Hepatocyte (in vitro differentiated cells): ENCODE measurements around the gene AOX1. TPM values are rescaled to one million over a fixed set of nuclear protein-coding genes. Genes with fewer than 3 reads are reported as not detected.

Experiments used
- DNase-seq: peaks from one replicate; pipeline ENCODE4 v3.0.0-alpha.2; 2016; ENCODE audit warnings: low spot score
- H2AFZ ChIP-seq: fragments of 200-600 bp; sonication (generic); 2 replicates; pipeline ENCODE4 v1.6.0; 2016; ENCODE audit warnings: antibody characterized with exemption, mild to moderate bottlenecking
- H3K27ac ChIP-seq: fragments of 200-600 bp; sonication (generic); 2 replicates; pipeline ENCODE4 v1.5.1; 2016; ENCODE audit warnings: mild to moderate bottlenecking
- H3K27me3 ChIP-seq: fragments of 200-600 bp; sonication (generic); 2 replicates; pipeline ENCODE4 v1.6.1; 2016
- H3K36me3 ChIP-seq: fragments of 200-600 bp; sonication (generic); replicated peaks from 2 replicates; pipeline ENCODE4 v1.5.1; 2016; ENCODE audit warnings: low read depth; ENCODE audit not compliant: insufficient read depth
- H3K4me1 ChIP-seq: fragments of 200-600 bp; sonication (generic); 2 replicates; pipeline ENCODE4 v1.5.1; 2016; ENCODE audit warnings: mild to moderate bottlenecking, moderate library complexity; ENCODE audit not compliant: insufficient read depth
- H3K4me2 ChIP-seq: fragments of 200-600 bp; sonication (generic); 2 replicates; pipeline ENCODE4 v1.6.0; 2016
- H3K4me3 ChIP-seq: fragments of 200-600 bp; sonication (generic); 2 replicates; pipeline ENCODE4 v1.5.1; 2016; ENCODE audit warnings: mild to moderate bottlenecking
- H3K79me2 ChIP-seq: fragments of 200-600 bp; sonication (generic); 2 replicates; pipeline ENCODE4 v1.6.0; 2017; ENCODE audit warnings: mild to moderate bottlenecking
- H3K9me2 ChIP-seq: fragments of 200-600 bp; sonication (generic); replicated peaks from 2 replicates; pipeline ENCODE4 v1.6.0; 2017; ENCODE audit warnings: mild to moderate bottlenecking; ENCODE audit not compliant: insufficient read depth
- H3K9me3 ChIP-seq: fragments of 200-600 bp; sonication (generic); 2 replicates; pipeline ENCODE4 v1.5.1; 2016; ENCODE audit warnings: low read depth, mild to moderate bottlenecking
- H4K20me1 ChIP-seq: fragments of 200-600 bp; sonication (generic); 2 replicates; pipeline ENCODE4 v1.6.0; 2016; ENCODE audit warnings: mild to moderate bottlenecking; ENCODE audit not compliant: insufficient read depth, poor library complexity, severe bottlenecking
- EZH2 ChIP-seq: fragments of 200-600 bp; sonication (generic); IDR thresholded peaks from 2 replicates; pipeline ENCODE4 v1.6.1; 2016; ENCODE audit warnings: antibody characterized with exemption, mild to moderate bottlenecking, borderline replicate concordance
- EZH2phosphoT487 ChIP-seq: fragments of 200-600 bp; sonication (generic); IDR thresholded peaks from one replicate; pipeline ENCODE4 v1.6.1; 2018; ENCODE audit warnings: antibody characterized with exemption, mild to moderate bottlenecking, low read depth, moderate library complexity; ENCODE audit not compliant: unreplicated experiment, severe bottlenecking
- WGBS: methylation state at CpG from one replicate; pipeline ENCODE4 v1.1.6; 2016; ENCODE audit warnings: low lambda C conversion rate; ENCODE audit errors: missing lambda C conversion rate; 5-methylcytosine and 5-hydroxymethylcytosine counted together
- polyA plus RNA-seq: library from polyadenylated mRNA; unstranded; fragments of >200 nt; fragmentation: Nextera tagmentation; extraction: Ambion mirVana; gene quantifications from 2 replicates; pipeline ENCODE4 v1.2.1, GENCODE V29; 2016
- total RNA-seq: library from RNA; depleted of rRNA; stranded (reverse); fragments of >200 nt; gene quantifications from 2 replicates; pipeline ENCODE4 v1.2.3, GENCODE V29; 2014
- TF ChIP-seq, protein P1 (sequence below): fragments of 200-600 bp; sonication (generic); IDR thresholded peaks from 2 replicates; pipeline ENCODE4 v1.5.1; 2016; ENCODE audit warnings: antibody characterized with exemption, mild to moderate bottlenecking; ENCODE audit not compliant: poor library complexity

Gene AOX1
- total and polyA plus RNA-seq, 2 experiments from 2014 or later: 4.7 to 7.4 TPM

DNA sequence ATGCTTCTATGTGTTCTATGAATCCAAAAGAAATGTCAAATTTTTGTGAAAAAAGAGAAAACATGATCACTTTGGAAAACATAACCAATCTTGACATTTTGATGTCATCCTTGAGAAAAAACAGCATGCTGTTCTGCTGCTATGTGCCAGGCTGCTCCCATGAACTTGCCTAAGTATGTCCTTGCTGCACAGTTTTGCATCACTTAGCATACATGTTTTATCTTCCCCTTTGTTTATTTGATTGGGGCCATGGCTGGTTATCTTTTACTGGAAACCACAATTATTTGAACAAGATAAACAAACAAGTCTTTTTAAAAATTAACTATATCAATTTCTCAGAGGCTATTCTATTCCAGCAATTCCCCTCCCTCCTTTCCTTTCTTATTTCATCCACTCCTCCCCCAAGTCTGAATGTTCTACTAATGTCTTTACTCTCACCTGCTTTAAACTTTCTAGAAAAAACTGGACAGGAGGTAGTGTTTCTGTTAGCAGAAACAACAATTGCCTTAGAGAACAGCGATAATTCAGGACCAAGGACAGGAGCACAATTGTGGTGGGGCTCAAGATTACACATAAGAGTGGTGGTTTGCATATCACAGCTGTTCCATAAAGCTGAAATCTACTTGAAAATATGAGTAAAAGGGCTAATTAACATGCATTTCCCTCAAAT is 6.7 kb downstream of the AOX1 start:
- Histone ChIP-seq H3K9me2 (no peaks in the 10 kb centered on the region), H2AFZ (no peak overlapping the region), H3K4me2 (no peak overlapping the region), H3K4me1 (peaks cover 3% of the 10 kb centered on the region), H3K27ac (no peak overlapping the region), H3K79me2 (no peaks in the 10 kb centered on the region), H3K27me3 (no peaks in the 10 kb centered on the region), H3K36me3 (no peaks in the 10 kb centered on the region), H3K4me3 (no peak overlapping the region), H3K9me3 (no peaks in the 10 kb centered on the region), H4K20me1 (no peaks in the 10 kb centered on the region)
- DNase-seq: peak; percentile 44
- 59% methylated on average over 1 of the region's 1 CpG for WGBS
- TF ChIP-seq EZH2 (no peak), EZH2phosphoT487 (no peak)
- TF ChIP-seq, protein P1, sequence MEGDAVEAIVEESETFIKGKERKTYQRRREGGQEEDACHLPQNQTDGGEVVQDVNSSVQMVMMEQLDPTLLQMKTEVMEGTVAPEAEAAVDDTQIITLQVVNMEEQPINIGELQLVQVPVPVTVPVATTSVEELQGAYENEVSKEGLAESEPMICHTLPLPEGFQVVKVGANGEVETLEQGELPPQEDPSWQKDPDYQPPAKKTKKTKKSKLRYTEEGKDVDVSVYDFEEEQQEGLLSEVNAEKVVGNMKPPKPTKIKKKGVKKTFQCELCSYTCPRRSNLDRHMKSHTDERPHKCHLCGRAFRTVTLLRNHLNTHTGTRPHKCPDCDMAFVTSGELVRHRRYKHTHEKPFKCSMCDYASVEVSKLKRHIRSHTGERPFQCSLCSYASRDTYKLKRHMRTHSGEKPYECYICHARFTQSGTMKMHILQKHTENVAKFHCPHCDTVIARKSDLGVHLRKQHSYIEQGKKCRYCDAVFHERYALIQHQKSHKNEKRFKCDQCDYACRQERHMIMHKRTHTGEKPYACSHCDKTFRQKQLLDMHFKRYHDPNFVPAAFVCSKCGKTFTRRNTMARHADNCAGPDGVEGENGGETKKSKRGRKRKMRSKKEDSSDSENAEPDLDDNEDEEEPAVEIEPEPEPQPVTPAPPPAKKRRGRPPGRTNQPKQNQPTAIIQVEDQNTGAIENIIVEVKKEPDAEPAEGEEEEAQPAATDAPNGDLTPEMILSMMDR: no peak

GRCh38 chr2:200593905-200594304 is 8.1 kb downstream of the AOX1 start:
- DNase-seq: no peak
- H3K9me3 ChIP-seq: no peaks in the 10 kb centered on the region
- H3K4me3 ChIP-seq: no peak overlapping the region
- H2AFZ ChIP-seq: no peak overlapping the region
- 73% methylated on average over 1 of the region's 1 CpG for WGBS
- H3K27me3 ChIP-seq: no peaks in the 10 kb centered on the region
- H3K36me3 ChIP-seq: no peaks in the 10 kb centered on the region
- no peaks in the 10 kb centered on the region for H4K20me1 ChIP-seq
- H3K4me1 ChIP-seq: peaks cover 3% of the 10 kb centered on the region
- H3K4me2 ChIP-seq: no peak overlapping the region
- TF ChIP-seq, protein P1: no peak
- no peak for TF ChIP-seq EZH2phosphoT487
- no peak for TF ChIP-seq EZH2
- H3K27ac ChIP-seq: no peak overlapping the region
- H3K9me2 ChIP-seq: no peaks in the 10 kb centered on the region
- H3K79me2 ChIP-seq: no peaks in the 10 kb centered on the region

GRCh38 chr2:200595913-200596312 is 10.1 kb downstream of the AOX1 start:
- Histone ChIP-seq H3K4me1 (peaks cover 3% of the 10 kb centered on the region), H3K9me2 (no peaks in the 10 kb centered on the region)
- TF ChIP-seq EZH2phosphoT487: no peak
- TF ChIP-seq EZH2: no peak

DNA sequence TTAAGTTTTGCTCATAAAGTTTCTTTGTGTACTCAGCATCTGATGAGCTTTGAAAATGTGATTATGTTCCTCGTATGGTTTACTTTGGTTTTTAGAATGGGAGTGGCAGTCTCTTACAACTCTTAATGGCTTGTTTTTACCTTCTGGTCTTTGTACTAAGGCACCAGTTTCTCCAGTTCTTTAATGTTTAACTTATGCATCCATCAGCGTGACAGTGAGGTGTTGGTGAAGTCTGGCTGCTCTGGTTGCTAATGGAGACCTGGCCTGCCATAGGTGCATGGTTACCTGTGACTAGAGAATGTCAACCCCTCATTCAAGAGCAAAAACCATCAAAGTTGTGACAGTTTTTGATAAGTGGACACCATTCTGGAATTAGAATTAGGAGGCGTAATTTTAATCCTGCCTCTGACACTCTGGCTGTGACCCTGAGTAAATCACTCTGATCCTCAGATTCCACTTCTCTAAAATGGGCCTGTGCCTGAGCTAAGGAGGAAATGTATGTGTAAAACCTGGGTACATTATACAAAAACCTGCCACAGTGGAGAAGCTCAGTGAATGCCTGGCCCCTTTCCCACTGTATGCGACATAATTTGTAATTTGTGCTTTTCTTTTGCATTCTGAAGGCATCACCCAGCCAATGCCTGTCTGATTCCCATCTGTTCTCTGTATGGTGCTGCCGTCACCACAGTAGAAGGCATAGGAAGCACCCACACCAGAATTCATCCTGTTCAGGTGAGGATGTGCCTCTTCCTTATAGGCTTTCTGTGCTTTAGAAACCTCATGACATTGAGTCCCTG is 11.2 kb downstream of the AOX1 start:
- Histone ChIP-seq H3K79me2 (no peaks in the 10 kb centered on the region), H3K36me3 (no peaks in the 10 kb centered on the region), H4K20me1 (no peaks in the 10 kb centered on the region), H3K9me2 (no peaks in the 10 kb centered on the region), H3K27ac (peak overlapping the region; percentile 78), H3K4me3 (no peak overlapping the region), H2AFZ (no peak overlapping the region), H3K4me1 (peaks cover 3% of the 10 kb centered on the region), H3K4me2 (peak overlapping the region; percentile 20), H3K27me3 (no peaks in the 10 kb centered on the region), H3K9me3 (no peaks in the 10 kb centered on the region)
- peak; percentile 51 for DNase-seq
- TF ChIP-seq EZH2: no peak
- no peak for TF ChIP-seq EZH2phosphoT487
- TF ChIP-seq, protein P1: no peak
- WGBS: 69% methylated on average over 5 of the region's 5 CpGs

More at GRCh38 chr2:200595913-200596312, 10.1 kb downstream of the AOX1 start:
- H3K36me3 ChIP-seq: no peaks in the 10 kb centered on the region
- no peaks in the 10 kb centered on the region for H4K20me1 ChIP-seq
- no peak for DNase-seq
- H3K4me3 ChIP-seq: no peak overlapping the region
- no peaks in the 10 kb centered on the region for H3K79me2 ChIP-seq
- no peak overlapping the region for H2AFZ ChIP-seq
- no peaks in the 10 kb centered on the region for H3K9me3 ChIP-seq
- 63% methylated on average over 3 of the region's 3 CpGs for WGBS
- no peaks in the 10 kb centered on the region for H3K27me3 ChIP-seq
- H3K27ac ChIP-seq: peak overlapping the region; percentile 78
- no peak overlapping the region for H3K4me2 ChIP-seq
